ENCODE data around the gene MYOG.

DNA sequence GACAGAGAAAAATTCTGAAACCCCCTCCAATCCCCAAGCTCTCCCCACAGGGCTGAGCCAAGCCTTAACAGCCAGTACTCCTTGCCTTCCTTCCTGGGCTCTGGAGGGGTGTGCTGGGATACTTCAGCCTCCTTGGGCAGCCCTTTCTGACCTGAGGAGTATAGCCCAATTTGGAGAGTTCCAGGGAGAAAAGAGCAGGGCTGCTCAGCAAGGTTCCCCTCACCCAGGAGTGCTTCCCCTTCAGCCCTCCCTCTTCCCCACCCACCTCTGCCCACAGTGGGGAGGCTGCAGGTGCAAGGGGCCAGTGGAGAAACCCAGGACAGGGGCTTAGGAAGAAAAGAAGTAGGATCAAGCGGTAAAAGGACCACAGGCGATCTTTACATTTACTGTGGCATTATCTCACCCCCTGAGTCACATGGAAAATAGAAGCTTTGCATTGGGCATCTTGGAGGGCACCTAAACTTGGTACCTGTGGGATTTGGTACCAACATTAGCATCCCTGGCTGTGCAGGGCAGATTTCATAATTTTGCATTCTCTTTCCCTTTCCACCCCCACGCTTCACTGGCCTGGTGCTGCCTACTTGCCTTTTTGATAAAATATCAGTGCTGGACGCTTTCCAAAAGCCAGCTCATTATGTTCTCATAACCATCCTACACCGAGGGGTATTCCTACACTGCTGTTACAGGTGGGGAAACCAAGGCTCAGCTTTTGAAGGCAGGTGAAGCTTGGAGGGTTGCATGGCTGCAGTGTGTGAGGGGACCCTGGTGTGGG is 38.9 kb upstream of the MYOG start:
- TF ChIP-seq, protein P1, sequence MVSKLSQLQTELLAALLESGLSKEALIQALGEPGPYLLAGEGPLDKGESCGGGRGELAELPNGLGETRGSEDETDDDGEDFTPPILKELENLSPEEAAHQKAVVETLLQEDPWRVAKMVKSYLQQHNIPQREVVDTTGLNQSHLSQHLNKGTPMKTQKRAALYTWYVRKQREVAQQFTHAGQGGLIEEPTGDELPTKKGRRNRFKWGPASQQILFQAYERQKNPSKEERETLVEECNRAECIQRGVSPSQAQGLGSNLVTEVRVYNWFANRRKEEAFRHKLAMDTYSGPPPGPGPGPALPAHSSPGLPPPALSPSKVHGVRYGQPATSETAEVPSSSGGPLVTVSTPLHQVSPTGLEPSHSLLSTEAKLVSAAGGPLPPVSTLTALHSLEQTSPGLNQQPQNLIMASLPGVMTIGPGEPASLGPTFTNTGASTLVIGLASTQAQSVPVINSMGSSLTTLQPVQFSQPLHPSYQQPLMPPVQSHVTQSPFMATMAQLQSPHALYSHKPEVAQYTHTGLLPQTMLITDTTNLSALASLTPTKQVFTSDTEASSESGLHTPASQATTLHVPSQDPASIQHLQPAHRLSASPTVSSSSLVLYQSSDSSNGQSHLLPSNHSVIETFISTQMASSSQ (IDR thresholded peaks at IDR 0.05; ENCODE audit: low read depth) = no peak
- TF ChIP-seq, protein P1 (CRISPR knock-in tag; IDR thresholded peaks at IDR 0.05; ENCODE audit: borderline replicate concordance) = no peak
- no peak for TF ChIP-seq ZNF550 (CRISPR knock-in tag; IDR thresholded peaks at IDR 0.05; ENCODE audit: borderline replicate concordance)
- TF ChIP-seq ZNF703 (CRISPR knock-in tag; IDR thresholded peaks at IDR 0.05; ENCODE audit: borderline replicate concordance) = no peak
- TF ChIP-seq, protein P2, sequence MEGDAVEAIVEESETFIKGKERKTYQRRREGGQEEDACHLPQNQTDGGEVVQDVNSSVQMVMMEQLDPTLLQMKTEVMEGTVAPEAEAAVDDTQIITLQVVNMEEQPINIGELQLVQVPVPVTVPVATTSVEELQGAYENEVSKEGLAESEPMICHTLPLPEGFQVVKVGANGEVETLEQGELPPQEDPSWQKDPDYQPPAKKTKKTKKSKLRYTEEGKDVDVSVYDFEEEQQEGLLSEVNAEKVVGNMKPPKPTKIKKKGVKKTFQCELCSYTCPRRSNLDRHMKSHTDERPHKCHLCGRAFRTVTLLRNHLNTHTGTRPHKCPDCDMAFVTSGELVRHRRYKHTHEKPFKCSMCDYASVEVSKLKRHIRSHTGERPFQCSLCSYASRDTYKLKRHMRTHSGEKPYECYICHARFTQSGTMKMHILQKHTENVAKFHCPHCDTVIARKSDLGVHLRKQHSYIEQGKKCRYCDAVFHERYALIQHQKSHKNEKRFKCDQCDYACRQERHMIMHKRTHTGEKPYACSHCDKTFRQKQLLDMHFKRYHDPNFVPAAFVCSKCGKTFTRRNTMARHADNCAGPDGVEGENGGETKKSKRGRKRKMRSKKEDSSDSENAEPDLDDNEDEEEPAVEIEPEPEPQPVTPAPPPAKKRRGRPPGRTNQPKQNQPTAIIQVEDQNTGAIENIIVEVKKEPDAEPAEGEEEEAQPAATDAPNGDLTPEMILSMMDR (CRISPR knock-in tag; IDR thresholded peaks at IDR 0.05) = no peak
- no peak for TF ChIP-seq SUZ12 (IDR thresholded peaks at IDR 0.05; ENCODE audit: low read depth, low read length)
- no peak for TF ChIP-seq EZH2 (conservative IDR thresholded peaks at IDR 0.05; ENCODE audit: low read depth, low read length)
- TF ChIP-seq SRY (CRISPR knock-in tag; IDR thresholded peaks at IDR 0.05) = no peak
